ENCODE results near the gene GPATCH8.

The GPATCH8 gene

GRCh38 chr17:44360826-44361225 is 142.4 kb downstream of the GPATCH8 start:
- no peaks in the 10 kb centered on the region for H3K36me3 ChIP-seq (ENCODE audit: control insufficient read depth in 2 of 2, insufficient read depth in 2 of 2, low read length in 2 of 2)
- peaks cover 11% of the 10 kb centered on the region for H3K4me1 ChIP-seq (ENCODE audit: control insufficient read depth, insufficient read depth, low read length)
- H3K27me3 ChIP-seq (ENCODE audit: control insufficient read depth in 1 of 2, insufficient read depth in 2 of 2, low read length in 2 of 2), result peaks cover 0 to 7% of the 10 kb centered on the region in 2 donors
- no peak overlapping the region for H3K27ac ChIP-seq (ENCODE audit: low read length)
- no peak overlapping the region for H3K4me3 ChIP-seq (ENCODE audit: low read length in 2 of 2)
- H3K9ac ChIP-seq (ENCODE audit: low read length in 2 of 2), result no peak overlapping the region
- H3K9me3 ChIP-seq (ENCODE audit: control insufficient read depth in 2 of 2, low read length in 2 of 2), result no peaks in the 10 kb centered on the region

DNA sequence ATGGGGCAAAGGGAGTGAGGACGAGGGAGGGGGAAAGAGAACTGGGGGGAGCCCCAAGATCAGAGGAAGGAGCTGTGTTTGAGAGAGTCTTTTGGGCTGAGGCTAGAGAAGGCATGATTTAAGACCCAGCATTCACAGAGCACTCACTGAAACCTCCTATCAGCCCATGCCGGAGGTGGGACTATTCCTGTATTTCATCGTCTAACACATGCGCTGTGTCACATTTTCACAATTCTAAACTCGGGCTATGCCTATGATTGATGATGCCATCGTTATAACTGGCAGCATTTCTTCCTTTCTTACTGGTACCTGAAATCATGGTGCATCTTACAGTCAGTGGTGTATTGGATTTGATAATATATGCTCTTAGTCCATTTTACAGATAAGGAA is 143.1 kb downstream of the GPATCH8 start:
- H3K9ac ChIP-seq (ENCODE audit: low read length in 2 of 2), result no peak overlapping the region
- H3K4me3 ChIP-seq (ENCODE audit: low read length in 2 of 2), result no peak overlapping the region
- H3K36me3 ChIP-seq (ENCODE audit: control insufficient read depth in 2 of 2, insufficient read depth in 2 of 2, low read length in 2 of 2), result no peaks in the 10 kb centered on the region
- H3K4me1 ChIP-seq (ENCODE audit: control insufficient read depth, insufficient read depth, low read length), result peaks cover 11% of the 10 kb centered on the region
- no peaks in the 10 kb centered on the region for H3K9me3 ChIP-seq (ENCODE audit: control insufficient read depth in 2 of 2, low read length in 2 of 2)
- H3K27ac ChIP-seq (ENCODE audit: low read length), result no peak overlapping the region
- peaks cover 0 to 7% of the 10 kb centered on the region in 2 donors for H3K27me3 ChIP-seq (ENCODE audit: control insufficient read depth in 1 of 2, insufficient read depth in 2 of 2, low read length in 2 of 2)

- peaks cover 0 to 4% of the 10 kb centered on the region in 2 donors for H3K27me3 ChIP-seq (ENCODE audit: control insufficient read depth in 1 of 2, insufficient read depth in 2 of 2, low read length in 2 of 2)
- H3K36me3 ChIP-seq (ENCODE audit: control insufficient read depth in 2 of 2, insufficient read depth in 2 of 2, low read length in 2 of 2), result no peaks in the 10 kb centered on the region
- H3K4me3 ChIP-seq (ENCODE audit: low read length in 2 of 2), result no peak overlapping the region
Measured at GRCh38 chr17:44359458-44360143, 143.6 kb downstream of the GPATCH8 start.

GRCh38 chr17:44359006-44359405 is 144.2 kb downstream of the GPATCH8 start:
- Histone ChIP-seq H3K27ac (ENCODE audit: low read length) (no peak overlapping the region), H3K4me3 (ENCODE audit: low read length in 2 of 2) (no peak overlapping the region), H3K9me3 (ENCODE audit: control insufficient read depth in 2 of 2, low read length in 2 of 2) (no peaks in the 10 kb centered on the region), H3K27me3 (ENCODE audit: control insufficient read depth in 1 of 2, insufficient read depth in 2 of 2, low read length in 2 of 2) (peaks cover 0 to 4% of the 10 kb centered on the region in 2 donors), H3K4me1 (ENCODE audit: control insufficient read depth, insufficient read depth, low read length) (peaks cover 10% of the 10 kb centered on the region), H3K9ac (ENCODE audit: low read length in 2 of 2) (no peak overlapping the region), H3K36me3 (ENCODE audit: control insufficient read depth in 2 of 2, insufficient read depth in 2 of 2, low read length in 2 of 2) (no peaks in the 10 kb centered on the region)

More at GRCh38 chr17:44359458-44360143, 143.6 kb downstream of the GPATCH8 start:
- Histone ChIP-seq H3K4me1 (ENCODE audit: control insufficient read depth, insufficient read depth, low read length) (peaks cover 11% of the 10 kb centered on the region), H3K27ac (ENCODE audit: low read length) (no peak overlapping the region), H3K9me3 (ENCODE audit: control insufficient read depth in 2 of 2, low read length in 2 of 2) (no peaks in the 10 kb centered on the region), H3K9ac (ENCODE audit: low read length in 2 of 2) (no peak overlapping the region)

DNA sequence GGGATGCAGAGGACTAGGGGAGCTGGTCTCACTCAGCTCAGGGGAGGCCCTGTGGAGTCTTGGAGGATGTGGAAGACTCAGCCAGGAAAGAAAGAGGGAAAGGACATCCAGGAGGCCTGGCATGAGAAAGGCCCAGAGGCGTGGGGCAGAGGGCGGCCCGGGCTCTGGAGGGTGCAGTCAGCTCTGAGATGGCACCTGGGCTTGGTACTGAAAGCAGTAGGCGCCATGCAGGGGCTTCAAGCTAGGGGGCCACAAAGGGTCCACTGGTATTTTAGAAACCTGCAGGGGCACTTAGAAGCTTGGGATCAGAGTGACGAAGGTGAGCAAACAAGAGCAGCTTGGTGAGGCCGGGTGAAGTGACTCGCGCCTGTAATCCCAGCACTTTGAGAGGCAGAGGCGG is 145.1 kb downstream of the GPATCH8 start:
- no peaks in the 10 kb centered on the region for H3K9me3 ChIP-seq (ENCODE audit: control insufficient read depth in 2 of 2, low read length in 2 of 2)
- H3K9ac ChIP-seq (ENCODE audit: low read length in 2 of 2), result no peak overlapping the region
- H3K4me3 ChIP-seq (ENCODE audit: low read length in 2 of 2), result no peak overlapping the region
- H3K4me1 ChIP-seq (ENCODE audit: control insufficient read depth, insufficient read depth, low read length), result peaks cover 3% of the 10 kb centered on the region
- no peaks in the 10 kb centered on the region for H3K36me3 ChIP-seq (ENCODE audit: control insufficient read depth in 2 of 2, insufficient read depth in 2 of 2, low read length in 2 of 2)
- H3K27ac ChIP-seq (ENCODE audit: low read length), result no peak overlapping the region
- H3K27me3 ChIP-seq (ENCODE audit: control insufficient read depth in 1 of 2, insufficient read depth in 2 of 2, low read length in 2 of 2), result peaks cover 0 to 4% of the 10 kb centered on the region in 2 donors

DNA sequence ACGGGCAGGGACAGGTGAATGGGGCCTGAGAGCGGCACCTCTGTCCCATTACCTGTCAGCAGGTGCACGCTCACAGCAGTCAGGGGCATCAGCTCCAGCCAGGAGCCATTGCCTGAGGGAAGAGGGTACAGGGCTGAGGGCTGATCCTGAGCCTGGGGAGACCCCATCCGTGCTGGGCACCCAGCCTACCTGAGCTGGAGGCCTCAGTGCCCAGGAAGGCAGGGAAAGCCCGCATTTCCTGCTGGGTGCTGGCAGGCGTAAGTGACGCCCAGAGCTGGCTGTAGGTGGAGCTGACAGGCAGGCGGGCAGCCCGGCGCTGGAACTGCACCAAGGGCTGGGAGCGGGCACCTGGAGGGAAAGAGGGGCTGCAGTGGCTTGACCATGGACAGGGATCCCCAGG is 147.0 kb downstream of the GPATCH8 start:
- H3K9me3 ChIP-seq (ENCODE audit: control insufficient read depth in 2 of 2, low read length in 2 of 2), result no peaks in the 10 kb centered on the region
- no peak overlapping the region for H3K27ac ChIP-seq (ENCODE audit: low read length)
- peaks cover 8 to 11% of the 10 kb centered on the region in 2 donors for H3K36me3 ChIP-seq (ENCODE audit: control insufficient read depth in 2 of 2, insufficient read depth in 2 of 2, low read length in 2 of 2)
- H3K27me3 ChIP-seq (ENCODE audit: control insufficient read depth in 1 of 2, insufficient read depth in 2 of 2, low read length in 2 of 2), result peaks cover 0 to 4% of the 10 kb centered on the region in 2 donors
- H3K4me1 ChIP-seq (ENCODE audit: control insufficient read depth, insufficient read depth, low read length), result peaks cover 2% of the 10 kb centered on the region
- no peak overlapping the region for H3K9ac ChIP-seq (ENCODE audit: low read length in 2 of 2)
- H3K4me3 ChIP-seq (ENCODE audit: low read length in 2 of 2), result no peak overlapping the region

DNA sequence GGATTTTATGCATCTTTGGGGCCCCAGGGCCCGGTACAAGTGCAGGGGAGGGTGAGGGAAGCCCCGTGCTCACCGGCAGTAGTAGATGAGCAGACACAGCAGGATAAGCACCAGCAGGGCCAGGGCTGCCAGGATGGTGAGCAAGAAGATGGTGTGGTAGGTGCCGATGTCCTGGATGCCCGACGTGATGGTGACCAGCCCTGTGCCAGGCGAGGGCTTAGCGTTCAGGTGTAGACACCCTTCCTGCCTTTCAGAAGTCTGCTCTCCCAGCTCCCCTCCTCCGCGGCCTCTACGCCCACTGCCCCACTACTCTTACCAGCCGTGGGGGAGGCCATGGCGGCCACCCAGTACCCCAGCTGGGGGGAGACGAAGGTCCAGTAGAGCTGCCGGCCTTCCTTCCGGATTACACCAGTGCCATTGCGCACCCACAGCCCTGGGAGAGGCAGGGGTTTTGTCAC is 147.5 kb downstream of the GPATCH8 start:
- H3K27me3 ChIP-seq (ENCODE audit: control insufficient read depth in 1 of 2, insufficient read depth in 2 of 2, low read length in 2 of 2), result peaks cover 0 to 2% of the 10 kb centered on the region in 2 donors
- peaks cover 12 to 16% of the 10 kb centered on the region in 2 donors for H3K36me3 ChIP-seq (ENCODE audit: control insufficient read depth in 2 of 2, insufficient read depth in 2 of 2, low read length in 2 of 2)
- peaks cover 2% of the 10 kb centered on the region for H3K4me1 ChIP-seq (ENCODE audit: control insufficient read depth, insufficient read depth, low read length)
- no peak overlapping the region for H3K9ac ChIP-seq (ENCODE audit: low read length in 2 of 2)
- H3K27ac ChIP-seq (ENCODE audit: low read length), result no peak overlapping the region
- H3K9me3 ChIP-seq (ENCODE audit: control insufficient read depth in 2 of 2, low read length in 2 of 2), result no peaks in the 10 kb centered on the region
- H3K4me3 ChIP-seq (ENCODE audit: low read length in 2 of 2), result no peak overlapping the region

- Histone ChIP-seq H3K4me3 (ENCODE audit: low read length in 2 of 2) (no peak overlapping the region), H3K27ac (ENCODE audit: low read length) (no peak overlapping the region), H3K9ac (ENCODE audit: low read length in 2 of 2) (no peak overlapping the region), H3K36me3 (ENCODE audit: control insufficient read depth in 2 of 2, insufficient read depth in 2 of 2, low read length in 2 of 2) (peaks cover 14 to 16% of the 10 kb centered on the region in 2 donors), H3K27me3 (ENCODE audit: control insufficient read depth in 1 of 2, insufficient read depth in 2 of 2, low read length in 2 of 2) (no peaks in the 10 kb centered on the region), H3K9me3 (ENCODE audit: control insufficient read depth in 2 of 2, low read length in 2 of 2) (no peaks in the 10 kb centered on the region), H3K4me1 (ENCODE audit: control insufficient read depth, insufficient read depth, low read length) (no peaks in the 10 kb centered on the region)
Measured at GRCh38 chr17:44354582-44355561, 148.3 kb downstream of the GPATCH8 start.

GRCh38 chr17:44353672-44354331 is 149.4 kb downstream of the GPATCH8 start:
- Histone ChIP-seq H3K36me3 (ENCODE audit: control insufficient read depth in 2 of 2, insufficient read depth in 2 of 2, low read length in 2 of 2) (peaks cover 16% of the 10 kb centered on the region in 2 donors), H3K27me3 (ENCODE audit: control insufficient read depth in 1 of 2, insufficient read depth in 2 of 2, low read length in 2 of 2) (no peaks in the 10 kb centered on the region), H3K4me3 (ENCODE audit: low read length in 2 of 2) (peak overlapping the region in 1 of 2 donors; percentile 66), H3K9me3 (ENCODE audit: control insufficient read depth in 2 of 2, low read length in 2 of 2) (no peaks in the 10 kb centered on the region), H3K4me1 (ENCODE audit: control insufficient read depth, insufficient read depth, low read length) (no peaks in the 10 kb centered on the region), H3K27ac (ENCODE audit: low read length) (no peak overlapping the region), H3K9ac (ENCODE audit: low read length in 2 of 2) (peak overlapping the region in 1 of 2 donors; percentile 41)
